GM21576 (cell line): ENCODE data around the gene ITPR2.

Experiments used
- ATAC-seq: cut with Tn5 transposase; IDR thresholded peaks from one replicate; pipeline ENCODE4 v1.9.1; 2021; ENCODE audit warnings: mild to moderate bottlenecking, moderate library complexity; ENCODE audit not compliant: unreplicated experiment

ITPR2 gene

GRCh38 chr12:26711072-26711471 is 121.9 kb downstream of the ITPR2 start:
- no peak for ATAC-seq

DNA sequence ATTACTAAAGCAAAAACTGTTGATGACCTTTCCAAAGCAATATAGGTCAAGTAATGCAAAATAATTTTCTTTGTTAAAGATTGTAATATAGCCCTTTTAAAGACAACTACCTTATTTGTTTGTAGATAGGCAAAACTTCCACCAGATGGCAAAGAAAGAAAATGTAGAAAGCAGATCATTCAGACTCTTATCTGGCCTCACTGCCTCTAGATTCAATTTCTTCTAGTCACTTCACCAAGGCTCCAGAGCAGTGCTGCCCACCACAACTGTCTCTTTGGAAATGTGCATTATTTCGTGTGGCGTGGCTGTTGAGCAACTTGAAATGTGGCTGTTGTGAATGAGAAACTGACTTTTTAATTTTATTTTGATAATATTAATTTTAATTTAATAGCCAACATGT is 127.1 kb downstream of the ITPR2 start:
- ATAC-seq: no peak

- no peak for ATAC-seq
Observed at GRCh38 chr12:26704684-26705460, 128.1 kb downstream of the ITPR2 start.

- ATAC-seq: no peak
Observed at GRCh38 chr12:26704214-26704613, 128.8 kb downstream of the ITPR2 start.

DNA sequence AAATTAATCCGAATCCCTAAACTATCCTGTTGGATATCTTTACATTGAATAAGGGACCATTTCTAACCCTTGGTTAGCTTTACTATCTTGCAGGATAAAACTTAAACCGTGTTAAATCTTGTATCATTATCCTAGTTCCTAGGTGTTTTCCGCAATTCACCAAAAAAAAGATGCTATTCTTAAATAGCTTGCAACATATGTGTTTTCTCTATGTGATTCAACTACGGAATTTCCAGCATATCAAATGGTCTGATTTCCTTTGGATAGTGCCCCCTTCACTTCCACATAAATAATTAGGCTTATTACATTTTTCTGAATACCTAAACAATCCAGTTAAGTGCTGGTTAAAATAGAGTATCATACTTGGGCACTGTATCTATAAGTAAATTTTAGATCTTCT is 130.3 kb downstream of the ITPR2 start:
- ATAC-seq: no peak

DNA sequence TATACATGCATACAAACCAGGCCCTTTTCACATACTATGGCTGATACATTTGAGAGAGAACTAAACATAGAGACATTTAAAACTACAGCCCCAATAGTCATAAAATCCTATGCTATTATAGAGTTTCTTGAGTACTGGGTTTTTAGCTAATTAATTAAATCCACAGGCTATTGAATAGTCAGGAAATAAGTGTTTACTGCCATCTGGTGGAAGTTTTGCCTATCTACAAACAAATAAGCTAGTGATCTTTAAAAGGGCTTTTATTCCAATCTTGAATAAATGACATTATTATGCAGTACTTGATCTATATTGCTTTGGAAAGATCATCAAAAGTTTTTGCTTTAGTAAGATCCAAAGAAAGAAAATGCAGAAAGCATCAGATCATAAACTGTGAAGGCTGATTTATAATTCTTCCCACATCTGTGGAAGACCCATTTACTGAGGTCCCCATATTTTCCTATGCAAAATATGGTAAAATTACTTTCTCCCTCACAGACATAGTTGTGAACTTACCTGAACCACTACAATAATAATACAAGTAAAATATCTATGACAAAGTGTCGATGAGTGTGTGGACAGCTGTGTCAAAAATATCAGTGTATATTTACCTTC is 131.3 kb downstream of the ITPR2 start:
- ATAC-seq: no peak

DNA sequence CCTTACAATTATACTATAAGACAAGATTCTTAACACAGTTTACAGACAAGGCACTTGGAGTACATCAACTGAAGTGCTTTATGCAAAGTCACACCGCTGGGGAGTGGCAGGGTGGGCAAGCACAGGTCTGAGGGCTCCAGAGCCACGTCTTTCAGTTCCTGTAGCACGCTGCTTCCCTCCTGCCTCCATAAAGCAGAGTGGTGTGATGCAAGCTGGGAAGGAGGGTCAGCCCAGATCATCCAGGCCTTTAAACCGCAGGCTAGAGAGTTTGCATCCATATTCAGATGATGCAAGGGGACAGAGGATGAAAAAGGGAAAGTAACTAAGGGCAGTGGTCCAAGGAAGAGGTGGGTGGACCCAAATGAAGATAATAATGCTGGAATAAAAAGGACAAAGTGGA is 132.6 kb downstream of the ITPR2 start:
- no peak for ATAC-seq

DNA sequence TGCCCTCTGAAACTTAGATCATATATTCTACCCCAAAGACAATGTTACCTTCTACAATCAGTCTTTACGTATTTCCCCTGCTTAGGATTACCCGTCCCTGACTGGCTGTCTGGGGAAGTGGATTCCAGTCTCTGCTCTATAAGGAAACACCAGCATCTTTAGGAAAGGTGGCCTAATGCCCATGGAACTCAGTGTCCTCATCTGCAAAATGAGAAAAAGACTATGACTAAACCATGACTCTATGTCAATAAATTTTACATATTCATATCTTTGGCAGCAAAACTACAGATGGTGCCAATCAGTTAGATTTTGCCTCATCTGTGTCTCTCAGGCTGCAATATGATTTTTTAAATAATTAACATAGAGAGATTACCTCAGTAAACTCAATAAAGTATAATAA is 133.8 kb downstream of the ITPR2 start:
- ATAC-seq: no peak

DNA sequence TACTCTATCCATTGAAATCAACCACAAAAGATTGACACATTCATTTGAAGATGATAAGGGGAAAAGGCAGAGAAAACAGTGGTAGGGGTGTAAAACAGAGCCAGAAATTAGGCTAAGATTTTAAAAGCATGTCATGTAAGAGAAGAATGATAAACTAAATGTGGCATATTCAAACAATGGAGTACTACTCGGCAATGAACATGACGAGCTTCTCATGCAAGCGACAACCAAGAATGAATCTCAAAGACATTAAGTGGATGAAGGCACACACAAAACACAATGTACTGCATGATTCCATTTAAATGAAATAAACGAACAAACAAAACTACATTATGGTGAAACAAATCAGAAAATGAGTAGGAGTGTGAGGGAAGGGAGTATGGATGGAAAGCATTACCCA is 134.8 kb downstream of the ITPR2 start:
- no peak for ATAC-seq

DNA sequence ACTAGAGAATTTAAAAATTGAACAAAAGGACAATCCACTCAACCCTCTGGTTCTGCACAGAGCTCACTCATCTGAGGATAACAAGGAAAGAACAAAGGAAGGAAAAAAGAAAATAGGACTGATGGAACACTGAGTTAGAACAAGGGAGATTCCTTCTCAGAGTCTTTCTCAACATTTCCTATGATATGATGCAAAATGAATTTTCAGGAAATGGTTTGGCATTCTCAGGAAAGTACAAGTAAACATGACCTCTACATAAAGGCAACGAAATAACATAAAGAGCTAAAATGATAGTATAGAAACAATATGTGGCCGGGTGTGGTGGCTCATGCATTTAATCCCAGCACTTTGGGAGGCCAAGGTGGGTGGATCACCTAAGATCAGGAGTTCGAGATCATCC is 135.8 kb downstream of the ITPR2 start:
- ATAC-seq: no peak

GRCh38 chr12:26696613-26697092 is 136.3 kb downstream of the ITPR2 start:
- ATAC-seq: no peak

GRCh38 chr12:26696048-26696612 is 136.9 kb downstream of the ITPR2 start:
- no peak for ATAC-seq

DNA sequence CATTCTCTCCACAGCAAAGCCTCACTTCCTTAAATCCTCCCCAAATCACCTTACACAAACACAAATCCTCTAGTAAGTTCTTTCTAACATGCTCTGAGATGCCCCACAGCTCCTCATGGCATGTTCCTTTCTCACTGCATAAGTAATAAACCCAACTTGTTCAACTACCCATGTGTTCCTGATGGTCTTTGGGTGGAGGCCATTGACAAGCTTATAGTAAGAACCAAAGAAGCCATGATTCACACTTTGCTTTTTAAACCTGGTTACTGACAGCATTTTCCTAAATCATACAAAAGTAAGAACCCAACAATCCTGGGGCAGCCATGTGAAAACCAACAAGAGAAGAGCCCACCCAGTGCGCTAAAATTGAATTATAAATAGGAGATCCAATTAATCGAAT is 138.6 kb downstream of the ITPR2 start:
- ATAC-seq: no peak

- ATAC-seq: no peak
Observed at GRCh38 chr12:26692407-26692806, 140.6 kb downstream of the ITPR2 start.

GRCh38 chr12:26691234-26691970 is 141.6 kb downstream of the ITPR2 start:
- no peak for ATAC-seq

DNA sequence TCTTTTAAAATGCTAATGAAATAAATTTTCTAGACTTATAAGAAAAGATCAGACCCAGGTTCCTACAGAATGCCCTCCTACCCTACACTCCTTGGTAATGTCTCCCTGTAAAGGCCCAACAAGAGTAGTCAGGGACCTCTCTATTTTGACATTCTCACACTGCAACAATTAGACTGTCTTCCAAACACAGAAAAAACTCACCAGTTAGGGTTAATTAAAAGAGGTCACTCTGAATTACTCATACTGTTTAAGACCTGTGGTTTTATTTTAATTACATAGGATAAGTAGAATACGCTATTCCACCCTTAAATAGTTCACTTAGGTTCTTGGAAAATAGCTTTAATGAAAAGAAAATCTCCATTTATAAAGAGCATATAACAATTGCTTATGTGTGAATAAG is 142.4 kb downstream of the ITPR2 start:
- ATAC-seq: no peak

DNA sequence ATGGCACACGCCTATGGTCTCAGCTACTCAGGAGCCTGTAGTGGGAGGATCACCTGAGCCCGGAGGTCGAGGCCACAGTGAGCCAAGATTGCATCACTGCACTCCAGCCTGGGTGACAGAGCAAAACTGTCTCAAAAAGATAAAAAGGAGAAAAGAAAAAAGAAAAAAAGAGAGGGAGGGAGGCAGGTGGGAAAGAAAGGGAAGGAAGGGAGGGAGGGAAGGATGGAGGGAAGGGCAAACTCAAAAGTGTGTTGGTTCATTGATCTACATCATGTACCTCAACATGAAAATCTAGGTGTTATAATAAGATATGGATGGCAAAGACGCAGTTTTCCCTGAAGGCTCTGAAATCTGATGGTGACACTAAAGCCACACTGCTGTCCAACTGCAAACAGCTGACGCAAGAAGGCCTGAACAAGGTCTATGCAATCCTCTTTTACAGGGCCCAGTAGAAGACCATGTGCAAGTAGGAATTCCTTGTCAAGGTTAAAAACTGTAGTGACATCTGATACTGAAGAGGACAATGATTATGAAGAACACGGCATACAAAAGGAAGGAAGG is 143.6 kb downstream of the ITPR2 start:
- no peak for ATAC-seq

- ATAC-seq: no peak
Observed at GRCh38 chr12:26688344-26688904, 144.6 kb downstream of the ITPR2 start.

GRCh38 chr12:26686408-26686807 is 146.6 kb downstream of the ITPR2 start:
- ATAC-seq: no peak

DNA sequence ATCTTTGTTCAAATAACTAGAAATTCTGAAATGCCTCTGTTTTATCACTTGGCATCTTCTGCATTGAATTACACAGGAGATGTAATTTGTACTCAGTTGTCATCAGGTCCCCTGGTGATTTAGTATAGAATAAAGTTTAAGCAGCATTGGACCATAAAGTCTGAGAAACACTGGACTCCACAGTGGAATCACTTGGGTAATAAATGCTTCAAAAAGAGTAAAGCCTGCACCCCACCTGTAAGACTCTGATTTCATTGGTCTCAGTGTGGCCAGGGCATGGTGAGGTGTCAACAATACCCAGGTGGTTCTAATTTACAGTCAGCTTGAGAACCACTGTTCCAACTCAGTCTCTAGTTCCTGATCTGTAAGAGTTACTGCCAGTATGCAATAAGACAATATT is 148.9 kb downstream of the ITPR2 start:
- no peak for ATAC-seq

- no peak for ATAC-seq
Observed at GRCh38 chr12:26683443-26683842, 149.6 kb downstream of the ITPR2 start.
